IMR-90 (cell line): ENCODE data around the gene LRRC4C. TPM values are rescaled to one million over a fixed set of nuclear protein-coding genes. Genes with fewer than 3 reads are reported as not detected.

ENCODE experiments used
- ATAC-seq: fragments of 200-7000 bp; cut with Tn5 transposase; 2 replicates; pipeline ENCODE4 v1.9.1; 2020; ENCODE audit warnings: low read depth, mild to moderate bottlenecking, moderate library complexity
- BruUV-seq: library from RNA; stranded (reverse); fragments of 400-500 nt; replicated peaks from 2 replicates; lab custom pipeline; 2021; lab: Mats Ljungman, UMichigan
- CTCF ChIA-PET: fragments of 300-600 bp; formaldehyde crosslinking; extraction: SDS; loops from one replicate; lab custom pipeline; 2021; ENCODE audit warnings: antibody characterized with exemption; lab: Yijun Ruan, JAX
- POLR2A ChIA-PET: fragments of 300-600 bp; sonication (Branson Sonifier 250); formaldehyde crosslinking; loops from one replicate; lab custom pipeline; 2022; ENCODE audit warnings: antibody characterized with exemption; ENCODE audit not compliant: unreplicated experiment; lab: Charles Lee
- DNase-seq: peaks from one replicate; pipeline ENCODE4 v3.0.0; 2013
- H2AFZ ChIP-seq: replicated peaks from 2 replicates; pipeline ENCODE3; 2013; ENCODE audit warnings: low read length, mild to moderate bottlenecking; ENCODE audit not compliant: poor library complexity
- H2AK5ac ChIP-seq: 2 replicates; pipeline ENCODE4 v1.6.1; 2013; ENCODE audit warnings: low read depth, low read length, inconsistent platforms
- H2AK9ac ChIP-seq: replicated peaks from 2 replicates; pipeline ENCODE3; 2013; ENCODE audit warnings: mild to moderate bottlenecking, low read depth, low read length, moderate library complexity; ENCODE audit not compliant: poor library complexity
- H2BK120ac ChIP-seq: 2 replicates; pipeline ENCODE4 v1.6.1; 2013; ENCODE audit warnings: low read depth, low read length, inconsistent platforms
- H2BK15ac ChIP-seq: 3 replicates; pipeline ENCODE4 v1.6.1; 2013; ENCODE audit warnings: low read depth, low read length, inconsistent platforms
- H2BK20ac ChIP-seq: 2 replicates; pipeline ENCODE4 v1.6.1; 2013; ENCODE audit warnings: low read depth, mild to moderate bottlenecking, inconsistent platforms, low read length, moderate library complexity
- H2BK5ac ChIP-seq: 2 replicates; pipeline ENCODE4 v1.6.1; 2013; ENCODE audit warnings: mild to moderate bottlenecking, low read depth, low read length, inconsistent platforms; ENCODE audit not compliant: poor library complexity, severe bottlenecking
- H3K14ac ChIP-seq: replicated peaks from 2 replicates; pipeline ENCODE4 v1.6.1; 2013; ENCODE audit warnings: low read depth, low read length, inconsistent platforms
- H3K18ac ChIP-seq: 2 replicates; pipeline ENCODE4 v1.6.1; 2013; ENCODE audit warnings: low read depth, low read length, control low read depth
- H3K23ac ChIP-seq: 2 replicates; pipeline ENCODE4 v1.6.1; 2013; ENCODE audit warnings: low read depth, low read length, inconsistent platforms
- H3K27ac ChIP-seq: 2 replicates; pipeline ENCODE4 v1.5.1; 2013; ENCODE audit warnings: mild to moderate bottlenecking, control low read depth, low read length; ENCODE audit not compliant: insufficient read depth
- H3K27me3 ChIP-seq: 2 replicates; pipeline ENCODE4 v1.6.1; 2013; ENCODE audit warnings: low read length; ENCODE audit not compliant: control insufficient read depth, insufficient read depth
- H3K36me3 ChIP-seq: 2 replicates; pipeline ENCODE4 v1.6.1; 2013; ENCODE audit warnings: low read length, mixed read lengths; ENCODE audit not compliant: control insufficient read depth, insufficient read depth
- H3K4ac ChIP-seq: 2 replicates; pipeline ENCODE4 v1.6.1; 2013; ENCODE audit warnings: low read depth, low read length, inconsistent platforms
- H3K4me1 ChIP-seq: 2 replicates; pipeline ENCODE4 v1.6.1; 2013; ENCODE audit warnings: low read length, mixed read lengths; ENCODE audit not compliant: control insufficient read depth, insufficient read depth
- H3K4me2 ChIP-seq: 2 replicates; pipeline ENCODE4 v1.6.1; 2013; ENCODE audit warnings: low read depth, mild to moderate bottlenecking, control low read depth, low read length, moderate library complexity
- H3K4me3 ChIP-seq: 2 replicates; pipeline ENCODE4 v1.5.1; 2013; ENCODE audit warnings: low read depth, mild to moderate bottlenecking, control low read depth, low read length, moderate library complexity; ENCODE audit not compliant: insufficient read depth
- H3K56ac ChIP-seq: 2 replicates; pipeline ENCODE4 v1.6.1; 2013; ENCODE audit warnings: low read length, inconsistent platforms; ENCODE audit not compliant: insufficient read depth; ENCODE audit errors: extremely low read depth
- H3K79me1 ChIP-seq, 2 experiments: 2 replicates each; pipeline ENCODE4 v1.6.1; 2013; ENCODE audit warnings: low read length in 2 of 2, inconsistent platforms in 1 of 2, low read depth in 1 of 2
- H3K9ac ChIP-seq: 2 replicates; pipeline ENCODE4 v1.6.1; 2013; ENCODE audit warnings: low read depth, low read length, control low read depth
- H3K9me1 ChIP-seq: 2 replicates; pipeline ENCODE4 v1.6.1; 2013; ENCODE audit warnings: low read length, inconsistent platforms; ENCODE audit not compliant: insufficient read depth
- H3K9me3 ChIP-seq: 2 replicates; pipeline ENCODE4 v1.6.1; 2013; ENCODE audit warnings: low read length; ENCODE audit not compliant: control insufficient read depth, insufficient read depth
- H4K20me1 ChIP-seq: 2 replicates; pipeline ENCODE4 v1.6.1; 2013; ENCODE audit warnings: low read length, inconsistent platforms; ENCODE audit not compliant: insufficient read depth
- H4K5ac ChIP-seq: 2 replicates; pipeline ENCODE4 v1.6.1; 2013; ENCODE audit warnings: mild to moderate bottlenecking, low read depth, low read length, control low read depth
- H4K8ac ChIP-seq, 2 experiments: 2 replicates each; pipeline ENCODE4 v1.6.1; 2013; ENCODE audit warnings: low read depth in 2 of 2, low read length in 2 of 2, control low read depth in 1 of 2, inconsistent platforms in 1 of 2
- H4K91ac ChIP-seq: 2 replicates; pipeline ENCODE4 v1.6.1; 2013; ENCODE audit warnings: low read depth, low read length, inconsistent platforms; ENCODE audit not compliant: insufficient read depth
- CTCF ChIP-seq: conservative IDR thresholded peaks from 2 replicates; pipeline ENCODE4 v1.5.1; 2012; ENCODE audit warnings: mild to moderate bottlenecking, low read depth, low read length, improper control_type of control experiment
- ELK1 ChIP-seq: fragments of 150-350 bp; IDR thresholded peaks from 2 replicates; pipeline ENCODE4 v1.6.1; 2016; ENCODE audit warnings: low read depth, mild to moderate bottlenecking, low read length, moderate library complexity, borderline replicate concordance
- FOS ChIP-seq: fragments of 150-350 bp; IDR thresholded peaks from 2 replicates; pipeline ENCODE4 v1.6.1; 2016; ENCODE audit warnings: low read depth, low read length
- MAFK ChIP-seq: IDR thresholded peaks from 2 replicates; pipeline ENCODE4 v1.6.1; 2012; ENCODE audit warnings: low read depth, low read length, improper control_type of control experiment
- MXI1 ChIP-seq: IDR thresholded peaks from 2 replicates; pipeline ENCODE4 v1.6.1; 2012; ENCODE audit warnings: low read depth, mild to moderate bottlenecking, low read length, moderate library complexity, borderline replicate concordance
- NFE2L2 ChIP-seq: fragments of 150-350 bp; IDR thresholded peaks from 2 replicates; pipeline ENCODE4 v1.6.1; 2016; ENCODE audit warnings: low read depth, mild to moderate bottlenecking, low read length
- SMC3 ChIP-seq: fragments of 150-350 bp; IDR thresholded peaks from 2 replicates; pipeline ENCODE4 v1.6.1; 2016; ENCODE audit warnings: low read depth, mild to moderate bottlenecking, antibody characterized with exemption, low read length, moderate library complexity
- USF2 ChIP-seq: fragments of 150-350 bp; IDR thresholded peaks from 2 replicates; pipeline ENCODE4 v1.6.1; 2017; ENCODE audit warnings: mild to moderate bottlenecking, antibody characterized with exemption, low read length, low read depth
- WGBS, 2 experiments: methylation state at CpG; one replicate each; pipeline versions ENCODE4 v1.1.5 to v1.1.7; 2013; ENCODE audit warnings: missing lambda C conversion rate in 2 of 2; ENCODE audit not compliant: insufficient read length in 1 of 2; ENCODE audit errors: extremely low coverage in 2 of 2; 5-methylcytosine and 5-hydroxymethylcytosine counted together
- dilution Hi-C: fragments of 300-500 bp; cut with HindIII; formaldehyde crosslinking; loops from one replicate; pipeline ENCODE4 v1.14.3; 2018; ENCODE audit warnings: low sequenced_read_pairs; ENCODE audit not compliant: unreplicated experiment
- in situ Hi-C: fragments of 300-500 bp; cut with MboI; formaldehyde crosslinking; loops from 3 replicates; pipeline ENCODE4 v1.14.3; 2019; ENCODE audit warnings: low sequenced_read_pairs, inconsistent platforms, mixed read lengths
- intact Hi-C: fragments of 100-400 bp; cut with micrococcal nuclease; formaldehyde crosslinking; loops from 2 replicates; pipeline ENCODE4 v1.10.0; 2022
- polyA plus RNA-seq, 3 experiments: library from polyadenylated mRNA; depleted of rRNA; stranded (reverse); fragments of >200 nt; gene quantifications; 2 replicates each; pipeline ENCODE4 v1.2.3, GENCODE V29; 2012; ENCODE audit warnings: low replicate concordance in 1 of 3
- total RNA-seq: library from RNA; depleted of rRNA; stranded (reverse); fragments of >200 nt; gene quantifications from 2 replicates; pipeline ENCODE4 v1.2.3, GENCODE V29; 2012

LRRC4C gene
- total and polyA plus RNA-seq, 2 of the 4 experiments (the other 2 are of a cell fraction) = under 0.01 to 0.03 TPM

- no peak overlapping the region for H3K23ac ChIP-seq
- no peaks in the 10 kb centered on the region for H4K20me1 ChIP-seq
- no peaks in the 10 kb centered on the region for H3K4me1 ChIP-seq
- H3K79me1 ChIP-seq = no peaks in the 10 kb centered on the region
- no peak for DNase-seq
- H3K9me1 ChIP-seq = no peaks in the 10 kb centered on the region
- no peak for ATAC-seq
- no peak overlapping the region for H2BK15ac ChIP-seq
- H3K18ac ChIP-seq = no peak overlapping the region
- no peak overlapping the region for H3K4me3 ChIP-seq
- TF ChIP-seq MXI1 (no peak), ELK1 (no peak), USF2 (no peak), MAFK (no peak), NFE2L2 (no peak), FOS (no peak), CTCF (no peak), SMC3 (no peak)
- H3K27me3 ChIP-seq = no peaks in the 10 kb centered on the region
- ChIA-PET CTCF (no interaction called here), POLR2A (no interaction called here)
- in situ Hi-C loops = no loop called here
- no peaks in the 10 kb centered on the region for H3K36me3 ChIP-seq
- intact Hi-C loops = no loop called here
- dilution Hi-C loops = no loop called here
- H2AK9ac ChIP-seq = no peak overlapping the region
- no peak overlapping the region for H4K91ac ChIP-seq
- H4K5ac ChIP-seq = no peak overlapping the region
- no peak overlapping the region for H2AK5ac ChIP-seq
- no peaks in the 10 kb centered on the region for H3K9me3 ChIP-seq
- H3K4me2 ChIP-seq = no peak overlapping the region
- H2BK120ac ChIP-seq = no peak overlapping the region
- no CpG with 5 or more reads among the region's 1 CpG for WGBS, 2 experiments
- no peak overlapping the region for H3K14ac ChIP-seq
- no peak overlapping the region for H2BK5ac ChIP-seq
- BruUV-seq = no TSS peak
- H3K27ac ChIP-seq = no peak overlapping the region
- H3K56ac ChIP-seq = no peak overlapping the region
- no peak overlapping the region for H2AFZ ChIP-seq
- no peak overlapping the region for H3K9ac ChIP-seq
- no peak overlapping the region for H2BK20ac ChIP-seq
- no peak overlapping the region for H3K4ac ChIP-seq
- no peak overlapping the region for H4K8ac ChIP-seq
These were observed 223.8 kb downstream of the LRRC4C start for GRCh38 chr11:41235668-41236067.
